ENCODE measurements around the gene RTEL1. TPM values are rescaled to one million over a fixed set of nuclear protein-coding genes. Genes with fewer than 3 reads are reported as not detected.

Gene RTEL1
- total RNA-seq, 1 experiment from 2014 or later: 43.0 TPM

GRCh38 chr20:63692436-63693082 is 34.4 kb downstream of the RTEL1 start:
- no peak for TF ChIP-seq EZH2 (IDR thresholded peaks at IDR 0.05; ENCODE audit: low read length, unreplicated experiment)
- no peak for TF ChIP-seq EZH2phosphoT487 (IDR thresholded peaks at IDR 0.05; ENCODE audit: borderline replicate concordance, low read length)
- TF ChIP-seq CTCF (conservative IDR thresholded peaks at IDR 0.05; ENCODE audit: low read depth, low read length): no peak
- Histone ChIP-seq H3K36me3 (ENCODE audit: low read depth, low read length) (no peaks in the 10 kb centered on the region; the same call in 1 of the 2 replicates), H3F3A (ENCODE audit: low read length, unreplicated experiment) (no peaks in the 10 kb centered on the region), H3K9me3 (ENCODE audit: low read length) (no peaks in the 10 kb centered on the region), H4K20me1 (ENCODE audit: low read length) (no peaks in the 10 kb centered on the region), H3K9me2 (replicated peaks; ENCODE audit: low read length) (no peaks in the 10 kb centered on the region), H3K4me3 (ENCODE audit: low read length) (no peak overlapping the region), H3K27me3 (ENCODE audit: low read length) (no peaks in the 10 kb centered on the region), H3K79me2 (ENCODE audit: low read length) (0 out of 2 replicates have a peak, but pooled peaks cover 2% of the 10 kb centered on the region), H3K9ac (ENCODE audit: low read length) (no peak overlapping the region), H3K27ac (ENCODE audit: low read length) (no peak overlapping the region), H3K4me1 (ENCODE audit: insufficient read depth, low read length) (peaks cover 14% of the 10 kb centered on the region), H3K4me2 (ENCODE audit: low read length) (no peak overlapping the region), H2AFZ (ENCODE audit: low read length) (no peak overlapping the region)
- intact Hi-C loops (cut with micrococcal nuclease): no loop called here
- CTCF ChIA-PET: no interaction called here
- POLR2A ChIA-PET (ENCODE audit: unreplicated experiment): no interaction called here
- no TSS peak for BruUV-seq (replicated peaks)
- DNase-seq (peak; percentile 32), ATAC-seq (peak; percentile 9)

- no peaks in the 10 kb centered on the region for H3F3A ChIP-seq (ENCODE audit: low read length, unreplicated experiment)
- no peak for DNase-seq
- CTCF ChIA-PET: no interaction called here
- TF ChIP-seq EZH2phosphoT487 (IDR thresholded peaks at IDR 0.05; ENCODE audit: borderline replicate concordance, low read length) (no peak), CTCF (conservative IDR thresholded peaks at IDR 0.05; ENCODE audit: low read depth, low read length) (no peak), EZH2 (IDR thresholded peaks at IDR 0.05; ENCODE audit: low read length, unreplicated experiment) (no peak)
- no peak overlapping the region for H3K27ac ChIP-seq (ENCODE audit: low read length)
- peaks cover 20% of the 10 kb centered on the region for H3K4me1 ChIP-seq (ENCODE audit: insufficient read depth, low read length)
- intact Hi-C loops (cut with micrococcal nuclease): no loop called here
- no TSS peak for BruUV-seq (replicated peaks)
- no peaks in the 10 kb centered on the region for H3K27me3 ChIP-seq (ENCODE audit: low read length)
- no peak overlapping the region for H3K9ac ChIP-seq (ENCODE audit: low read length)
- H4K20me1 ChIP-seq (ENCODE audit: low read length): no peaks in the 10 kb centered on the region
- no peak overlapping the region for H3K4me2 ChIP-seq (ENCODE audit: low read length)
- no peak overlapping the region for H3K4me3 ChIP-seq (ENCODE audit: low read length)
- H3K79me2 ChIP-seq (ENCODE audit: low read length): 0 out of 2 replicates have a peak, but pooled peaks cover 7% of the 10 kb centered on the region
- H2AFZ ChIP-seq (ENCODE audit: low read length): no peak overlapping the region
- no peaks in the 10 kb centered on the region for H3K9me2 ChIP-seq (replicated peaks; ENCODE audit: low read length)
- H3K9me3 ChIP-seq (ENCODE audit: low read length): no peaks in the 10 kb centered on the region
- POLR2A ChIA-PET (ENCODE audit: unreplicated experiment): no interaction called here
- H3K36me3 ChIP-seq (ENCODE audit: low read depth, low read length): no peaks in the 10 kb centered on the region; the same call in 1 of the 2 replicates
- no peak for ATAC-seq
Observed at GRCh38 chr20:63693083-63693732, 35.1 kb downstream of the RTEL1 start.
